Bronchial epithelial cell (primary cell): ENCODE data around the gene FBXO42. TPM values are rescaled to one million over a fixed set of nuclear protein-coding genes. Genes with fewer than 3 reads are reported as not detected.

ENCODE experiments used
- DNase-seq: peaks from one replicate; pipeline ENCODE4 v3.0.0-alpha.2; 2010; ENCODE audit warnings: low read depth
- FAIRE-seq: peaks from 2 replicates; lab custom pipeline; 2011; peaks lifted over from hg19 to GRCh38; lab: Jason Lieb, UNC
- H3K27me3 ChIP-seq: 2 replicates; pipeline ENCODE4 v1.5.1; 2011; ENCODE audit warnings: low read length; ENCODE audit not compliant: control insufficient read depth, insufficient read depth
- H3K36me3 ChIP-seq: 2 replicates; pipeline ENCODE4 v1.5.1; 2011; ENCODE audit warnings: low read length; ENCODE audit not compliant: control insufficient read depth, insufficient read depth
- H3K4me3 ChIP-seq: 2 replicates; pipeline ENCODE4 v1.5.1; 2011; ENCODE audit warnings: mild to moderate bottlenecking, low read depth, low read length, control low read depth
- CTCF ChIP-seq: IDR thresholded peaks from 2 replicates; pipeline ENCODE4 v1.5.1; 2011; ENCODE audit warnings: mild to moderate bottlenecking, moderate library complexity, low read length, control low read depth, inconsistent platforms; ENCODE audit not compliant: insufficient read depth, severe bottlenecking
- total RNA-seq: library from RNA; depleted of rRNA; stranded (reverse); fragments of >200 nt; gene quantifications from 2 replicates; pipeline ENCODE4 v1.2.1, GENCODE V29; 2014

FBXO42 gene
- total RNA-seq, 1 donor from 2014 or later: 10.8 TPM

GRCh38 chr1:16244650-16245285 is 107.5 kb downstream of the FBXO42 start:
- FAIRE-seq: no peak
- no peak overlapping the region for H3K4me3 ChIP-seq
- peaks cover 3% of the 10 kb centered on the region for H3K36me3 ChIP-seq
- DNase-seq: no peak
- no peaks in the 10 kb centered on the region for H3K27me3 ChIP-seq
- no peak for TF ChIP-seq CTCF

GRCh38 chr1:16243936-16244649 is 108.2 kb downstream of the FBXO42 start:
- DNase-seq (peak; percentile 72), FAIRE-seq (peak; percentile 7)
- TF ChIP-seq CTCF: peak; percentile 86
- Histone ChIP-seq H3K36me3 (peaks cover 3% of the 10 kb centered on the region), H3K4me3 (no peak overlapping the region), H3K27me3 (no peaks in the 10 kb centered on the region)

GRCh38 chr1:16243215-16243610 is 109.1 kb downstream of the FBXO42 start:
- FAIRE-seq: peak; percentile 58
- no peak overlapping the region for H3K4me3 ChIP-seq
- peaks cover 3% of the 10 kb centered on the region for H3K36me3 ChIP-seq
- TF ChIP-seq CTCF: no peak
- no peaks in the 10 kb centered on the region for H3K27me3 ChIP-seq
- no peak for DNase-seq

GRCh38 chr1:16242556-16243214 is 109.6 kb downstream of the FBXO42 start:
- H3K36me3 ChIP-seq: peaks cover 3% of the 10 kb centered on the region
- no peak for DNase-seq
- peak; percentile 88 for FAIRE-seq
- no peak for TF ChIP-seq CTCF
- H3K4me3 ChIP-seq: no peak overlapping the region
- no peaks in the 10 kb centered on the region for H3K27me3 ChIP-seq

- TF ChIP-seq CTCF: no peak
- DNase-seq: no peak
- Histone ChIP-seq H3K36me3 (no peaks in the 10 kb centered on the region), H3K27me3 (no peaks in the 10 kb centered on the region), H3K4me3 (no peak overlapping the region)
- no peak for FAIRE-seq
Measured at GRCh38 chr1:16241221-16241708, 111.0 kb downstream of the FBXO42 start.
